NCI-H146 treated with DMSO at 0.1 percent for 48 hours (cell line): Measurements from ENCODE around the gene YBEY.

Experiments
- DNase-seq: peaks from one replicate; lab custom pipeline; 2025; ENCODE audit not compliant: unreplicated experiment; lab: John Stamatoyannopoulos, UW

The YBEY gene

DNA sequence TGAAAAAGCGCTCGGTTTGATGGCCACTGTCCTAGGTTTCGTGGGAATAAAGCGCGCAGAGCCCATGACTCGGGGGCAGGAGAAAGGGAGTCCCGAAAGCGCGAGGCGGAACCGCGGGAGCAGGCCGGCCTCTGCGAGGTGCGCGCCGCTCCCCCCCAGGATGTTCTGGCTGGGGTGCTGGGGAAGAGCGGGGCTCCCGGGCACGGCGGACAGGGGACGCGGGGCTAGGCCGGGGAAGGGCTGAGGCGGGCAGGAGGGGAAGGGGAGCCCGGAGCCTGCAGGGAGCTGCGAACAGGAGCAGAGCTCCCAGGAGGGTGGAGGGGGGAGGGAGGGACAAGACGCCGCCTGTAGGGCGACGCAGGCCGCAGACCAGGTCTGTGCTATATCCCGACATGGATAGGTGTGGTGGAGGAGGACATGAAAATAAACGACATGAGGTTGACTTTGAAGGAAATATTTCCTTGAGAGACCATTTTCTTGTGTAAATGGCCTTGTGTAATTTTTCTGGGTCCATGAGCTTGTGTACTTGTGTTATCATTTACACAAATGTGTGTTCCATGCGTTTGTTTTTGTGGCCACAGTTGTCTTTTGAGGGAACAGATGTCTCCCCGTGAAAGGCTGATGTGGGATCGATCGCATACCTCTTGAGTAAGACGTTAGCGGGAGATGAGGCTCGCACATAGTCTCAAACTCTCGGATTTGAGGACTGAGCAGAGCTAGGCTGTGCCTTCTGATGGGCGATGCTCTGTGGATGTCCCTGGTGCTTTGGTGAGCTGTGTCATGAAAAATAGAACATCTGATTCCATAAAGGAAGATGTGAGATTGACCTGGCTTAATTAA is 39.2 kb downstream of the YBEY start:
- DNase-seq = no peak

- DNase-seq = peak; percentile 58
These were observed 40.1 kb downstream of the YBEY start for GRCh38 chr21:46326110-46326703.

GRCh38 chr21:46327711-46328110 is 41.6 kb downstream of the YBEY start:
- no peak for DNase-seq

- DNase-seq = no peak
These were observed 42.0 kb downstream of the YBEY start for GRCh38 chr21:46328151-46328550.

- DNase-seq = no peak
These were observed 43.7 kb downstream of the YBEY start for GRCh38 chr21:46329796-46330195.

GRCh38 chr21:46334351-46335140 is 48.4 kb downstream of the YBEY start:
- DNase-seq = no peak

DNA sequence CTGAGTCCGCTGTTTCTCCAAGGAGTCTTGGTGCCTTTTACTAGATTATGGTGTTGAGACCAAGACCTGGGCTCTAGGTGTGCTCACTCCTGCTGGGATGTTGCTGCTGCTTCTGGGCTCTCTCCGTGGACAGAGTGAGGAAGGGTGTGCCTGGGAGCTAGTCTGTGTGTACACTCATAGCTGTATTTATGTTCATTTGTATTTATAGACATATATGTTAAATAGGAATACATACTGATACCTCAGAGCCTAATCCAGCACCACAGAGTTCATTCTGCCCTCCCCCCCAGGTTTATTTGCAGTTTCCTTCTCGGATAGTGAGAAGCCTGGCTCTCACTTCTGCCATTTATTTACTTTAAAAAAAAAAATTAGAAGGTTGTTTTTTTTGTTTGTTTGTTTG is 50.5 kb downstream of the YBEY start:
- DNase-seq = no peak

DNA sequence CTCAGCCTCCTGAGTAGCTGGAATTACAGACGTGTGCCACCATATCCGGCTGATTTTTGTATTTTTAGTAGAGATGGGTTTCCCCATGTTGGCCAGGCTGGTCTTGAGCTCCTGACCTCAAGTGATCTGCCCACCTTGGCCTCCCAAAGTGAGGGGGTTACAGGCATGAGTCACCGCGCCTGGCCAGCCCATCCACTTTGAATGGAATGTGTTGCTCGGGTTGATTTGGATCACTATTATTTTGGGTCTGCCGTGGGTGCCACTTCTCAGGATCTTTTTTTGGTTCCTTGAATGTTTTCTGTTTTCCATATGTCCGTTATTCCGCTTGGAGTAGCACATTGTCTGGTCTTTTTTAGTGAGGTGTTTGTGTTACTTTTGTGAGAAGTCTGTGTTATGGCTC is 54.9 kb downstream of the YBEY start:
- no peak for DNase-seq

- DNase-seq = no peak
These were observed 58.2 kb downstream of the YBEY start for GRCh38 chr21:46344219-46344915.

GRCh38 chr21:46345861-46346260 is 59.7 kb downstream of the YBEY start:
- no peak for DNase-seq

GRCh38 chr21:46346296-46347202 is 60.4 kb downstream of the YBEY start:
- no peak for DNase-seq

GRCh38 chr21:46347203-46347550 is 61.0 kb downstream of the YBEY start:
- DNase-seq = no peak
